Lower leg skin (tissue), 3 donors: ENCODE measurements around the gene LGSN.

Experiments used
- POLR2A ChIP-seq, 2 donors: fragments of 450-650 bp; IDR thresholded peaks; one replicate each; pipeline ENCODE4 v1.6.1; 2016 to 2017; ENCODE audit warnings: antibody characterized with exemption in 2 of 2, mild to moderate bottlenecking in 1 of 2, moderate library complexity in 1 of 2
- TF ChIP-seq, protein P1 (sequence below), 3 donors: fragments of 450-650 bp; IDR thresholded peaks; one replicate each; pipeline ENCODE4 v1.5.1; 2016; ENCODE audit warnings: antibody characterized with exemption in 3 of 3, mild to moderate bottlenecking in 3 of 3, moderate library complexity in 2 of 3

GRCh38 chr6:63319939-63320338, at the start of gene LGSN:
- no peak for TF ChIP-seq POLR2A (IDR thresholded peaks at IDR 0.05)
- TF ChIP-seq, protein P1, sequence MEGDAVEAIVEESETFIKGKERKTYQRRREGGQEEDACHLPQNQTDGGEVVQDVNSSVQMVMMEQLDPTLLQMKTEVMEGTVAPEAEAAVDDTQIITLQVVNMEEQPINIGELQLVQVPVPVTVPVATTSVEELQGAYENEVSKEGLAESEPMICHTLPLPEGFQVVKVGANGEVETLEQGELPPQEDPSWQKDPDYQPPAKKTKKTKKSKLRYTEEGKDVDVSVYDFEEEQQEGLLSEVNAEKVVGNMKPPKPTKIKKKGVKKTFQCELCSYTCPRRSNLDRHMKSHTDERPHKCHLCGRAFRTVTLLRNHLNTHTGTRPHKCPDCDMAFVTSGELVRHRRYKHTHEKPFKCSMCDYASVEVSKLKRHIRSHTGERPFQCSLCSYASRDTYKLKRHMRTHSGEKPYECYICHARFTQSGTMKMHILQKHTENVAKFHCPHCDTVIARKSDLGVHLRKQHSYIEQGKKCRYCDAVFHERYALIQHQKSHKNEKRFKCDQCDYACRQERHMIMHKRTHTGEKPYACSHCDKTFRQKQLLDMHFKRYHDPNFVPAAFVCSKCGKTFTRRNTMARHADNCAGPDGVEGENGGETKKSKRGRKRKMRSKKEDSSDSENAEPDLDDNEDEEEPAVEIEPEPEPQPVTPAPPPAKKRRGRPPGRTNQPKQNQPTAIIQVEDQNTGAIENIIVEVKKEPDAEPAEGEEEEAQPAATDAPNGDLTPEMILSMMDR (IDR thresholded peaks at IDR 0.05) = no peak
